Measurements from ENCODE around the gene TXNRD2. TPM values are rescaled to one million over a fixed set of nuclear protein-coding genes. Genes with fewer than 3 reads are reported as not detected.

TXNRD2 gene
- total and polyA plus RNA-seq, 5 donors: 18.7 to 32.9 (median 26.6) TPM

DNA sequence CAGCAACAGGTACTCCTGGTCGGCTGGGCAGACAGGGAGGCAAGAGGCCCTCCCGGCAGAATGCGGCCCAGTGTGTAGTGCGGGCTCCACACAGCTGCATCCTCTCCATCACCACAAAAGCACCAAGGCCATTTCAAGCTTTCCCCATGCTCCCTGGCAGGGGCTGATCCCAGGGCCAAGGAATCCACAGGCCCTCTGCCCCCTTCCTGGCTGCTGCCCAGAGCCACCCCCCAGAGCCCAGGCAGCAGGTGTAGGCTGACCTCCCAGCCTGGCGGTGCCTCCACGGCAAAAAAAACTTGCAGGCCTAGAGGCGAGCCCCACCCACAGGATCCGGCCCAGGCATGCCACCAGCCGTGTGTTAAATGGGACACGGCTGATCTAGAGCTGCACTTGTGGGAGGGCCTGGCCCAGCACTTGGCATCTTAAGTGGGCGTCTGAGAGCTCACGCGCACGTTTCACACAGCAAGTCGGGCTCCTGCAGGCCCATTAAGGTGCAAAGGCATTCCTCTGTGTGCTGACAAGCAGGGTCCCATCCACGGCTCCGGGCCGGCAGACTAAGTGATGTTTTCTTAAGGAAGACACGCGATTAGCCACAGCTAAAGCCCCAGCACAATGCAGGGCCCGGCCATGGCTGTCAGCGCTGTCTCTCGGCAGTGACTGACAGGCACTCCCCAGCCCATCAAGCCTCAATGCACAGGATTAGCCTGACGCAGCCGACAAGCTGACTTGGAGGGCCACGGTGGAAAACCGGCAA, 67.1 kb downstream of the TXNRD2 start:
- no peak overlapping the region for H3K27ac ChIP-seq (ENCODE audit: low read length)
- 52% methylated on average over 27 of the region's 27 CpGs for WGBS
- no peak overlapping the region for H3K4me3 ChIP-seq (ENCODE audit: low read length)
- intact Hi-C loops (cut with DNase I): no loop called here
- H3K27me3 ChIP-seq (ENCODE audit: control insufficient read depth, insufficient read depth): no peaks in the 10 kb centered on the region
- no peaks in the 10 kb centered on the region for H3K4me1 ChIP-seq (ENCODE audit: control insufficient read depth, insufficient read depth, low read length)
- ATAC-seq (peak; percentile 22 to 36), DNase-seq (peak; percentile 43 to 70 (median 66))
- H3K9me3 ChIP-seq (ENCODE audit: control insufficient read depth, low read length): no peaks in the 10 kb centered on the region

DNA sequence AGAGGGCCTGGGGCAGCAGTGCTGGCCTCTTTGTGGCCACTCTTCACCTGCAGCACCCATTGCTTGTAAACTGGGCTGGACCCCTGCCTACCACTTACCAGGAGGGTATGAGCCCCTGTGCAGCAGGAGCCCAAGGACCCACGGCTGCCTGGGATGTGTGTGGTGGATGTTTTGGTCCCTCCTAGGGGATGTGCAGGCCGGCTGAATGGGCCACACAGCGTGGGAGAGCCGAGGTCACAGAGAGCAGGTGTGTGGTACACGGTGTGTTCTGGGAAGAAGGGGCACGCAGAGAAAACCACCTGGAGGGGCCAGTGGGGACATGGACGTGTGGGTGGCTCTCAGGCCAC, 67.7 kb downstream of the TXNRD2 start:
- H3K27me3 ChIP-seq (ENCODE audit: control insufficient read depth, insufficient read depth): no peaks in the 10 kb centered on the region
- H3K27ac ChIP-seq (ENCODE audit: low read length): no peak overlapping the region
- H3K4me3 ChIP-seq (ENCODE audit: low read length): no peak overlapping the region
- DNase-seq (peak in 1 of 3 donors; percentile 47), ATAC-seq (no peak)
- no peaks in the 10 kb centered on the region for H3K4me1 ChIP-seq (ENCODE audit: control insufficient read depth, insufficient read depth, low read length)
- 86% methylated on average over 7 of the region's 7 CpGs for WGBS
- no peaks in the 10 kb centered on the region for H3K9me3 ChIP-seq (ENCODE audit: control insufficient read depth, low read length)
- intact Hi-C loops (cut with DNase I): no loop called here

DNA sequence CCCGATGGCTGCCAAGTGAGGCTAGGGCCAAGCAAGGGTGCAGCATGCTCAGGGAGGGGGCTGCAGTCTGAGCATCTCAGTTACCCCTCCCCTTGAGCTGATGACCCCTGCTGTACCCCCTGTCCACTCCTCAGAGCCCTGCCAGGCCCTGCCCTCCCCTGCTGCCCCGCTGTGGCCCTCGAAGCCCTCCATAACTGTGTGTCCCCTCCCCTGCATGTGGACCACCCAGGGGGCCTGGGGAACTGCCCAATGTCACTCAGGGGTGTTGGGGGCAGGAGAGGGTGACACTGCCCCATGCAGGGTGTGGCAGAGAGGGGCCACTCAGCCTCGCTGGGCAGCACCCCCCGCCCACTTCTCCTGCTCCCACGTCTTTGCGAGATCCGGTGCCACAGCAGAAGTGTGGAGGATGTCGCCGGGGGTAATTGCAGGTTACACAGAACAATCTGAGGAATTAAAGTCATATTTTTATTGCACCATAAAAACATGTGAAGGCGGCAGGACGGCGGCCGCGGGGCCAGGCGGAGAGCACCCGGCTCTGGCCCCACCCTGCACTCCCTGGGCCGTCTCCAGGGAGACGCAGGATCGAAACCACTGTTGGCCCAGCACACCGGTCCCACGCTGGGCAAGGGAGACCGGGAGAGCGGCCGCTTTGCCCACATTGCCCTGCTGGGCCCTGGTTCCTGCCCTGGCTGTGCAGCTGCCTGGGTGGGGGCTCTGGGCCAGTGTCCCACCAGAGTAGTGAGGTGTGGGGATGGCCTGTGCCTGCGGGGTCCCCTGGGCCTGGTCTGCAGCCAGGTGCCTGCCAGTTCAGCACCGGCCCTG, 68.3 kb downstream of the TXNRD2 start:
- Histone ChIP-seq H3K4me1 (ENCODE audit: control insufficient read depth, insufficient read depth, low read length) (no peaks in the 10 kb centered on the region), H3K27ac (ENCODE audit: low read length) (no peak overlapping the region), H3K9me3 (ENCODE audit: control insufficient read depth, low read length) (no peaks in the 10 kb centered on the region), H3K27me3 (ENCODE audit: control insufficient read depth, insufficient read depth) (no peaks in the 10 kb centered on the region), H3K4me3 (ENCODE audit: low read length) (no peak overlapping the region)
- DNase-seq (peak; percentile 7 to 53 (median 46)), ATAC-seq (no peak)
- 90% methylated on average over 27 of the region's 27 CpGs for WGBS
- intact Hi-C loops (cut with DNase I): no loop called here

DNA sequence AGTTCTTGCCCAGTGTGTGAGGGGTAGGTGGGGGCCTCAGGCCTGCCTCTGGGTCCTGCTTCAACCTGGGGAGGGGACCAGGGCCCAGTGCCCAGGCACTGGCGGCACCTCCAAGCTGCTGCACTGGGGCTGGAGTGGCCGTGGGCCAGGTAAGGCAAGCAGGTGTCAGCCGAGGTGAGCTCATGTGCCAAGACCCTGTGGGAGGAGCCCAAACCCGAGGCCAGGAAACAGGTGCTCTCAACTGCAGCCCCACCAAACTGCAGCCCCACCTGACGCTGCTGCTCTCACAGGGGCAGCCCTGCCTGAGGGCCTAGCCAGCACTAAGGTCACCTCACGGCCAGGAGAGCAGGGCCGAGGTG, 68.9 kb downstream of the TXNRD2 start:
- Histone ChIP-seq H3K4me1 (ENCODE audit: control insufficient read depth, insufficient read depth, low read length) (no peaks in the 10 kb centered on the region), H3K27ac (ENCODE audit: low read length) (no peak overlapping the region), H3K4me3 (ENCODE audit: low read length) (no peak overlapping the region), H3K9me3 (ENCODE audit: control insufficient read depth, low read length) (no peaks in the 10 kb centered on the region), H3K27me3 (ENCODE audit: control insufficient read depth, insufficient read depth) (no peaks in the 10 kb centered on the region)
- ATAC-seq (no peak), DNase-seq (peak; percentile 15 to 42 (median 24))
- 70% methylated on average over 7 of the region's 7 CpGs for WGBS
- intact Hi-C loops (cut with DNase I): no loop called here

DNA sequence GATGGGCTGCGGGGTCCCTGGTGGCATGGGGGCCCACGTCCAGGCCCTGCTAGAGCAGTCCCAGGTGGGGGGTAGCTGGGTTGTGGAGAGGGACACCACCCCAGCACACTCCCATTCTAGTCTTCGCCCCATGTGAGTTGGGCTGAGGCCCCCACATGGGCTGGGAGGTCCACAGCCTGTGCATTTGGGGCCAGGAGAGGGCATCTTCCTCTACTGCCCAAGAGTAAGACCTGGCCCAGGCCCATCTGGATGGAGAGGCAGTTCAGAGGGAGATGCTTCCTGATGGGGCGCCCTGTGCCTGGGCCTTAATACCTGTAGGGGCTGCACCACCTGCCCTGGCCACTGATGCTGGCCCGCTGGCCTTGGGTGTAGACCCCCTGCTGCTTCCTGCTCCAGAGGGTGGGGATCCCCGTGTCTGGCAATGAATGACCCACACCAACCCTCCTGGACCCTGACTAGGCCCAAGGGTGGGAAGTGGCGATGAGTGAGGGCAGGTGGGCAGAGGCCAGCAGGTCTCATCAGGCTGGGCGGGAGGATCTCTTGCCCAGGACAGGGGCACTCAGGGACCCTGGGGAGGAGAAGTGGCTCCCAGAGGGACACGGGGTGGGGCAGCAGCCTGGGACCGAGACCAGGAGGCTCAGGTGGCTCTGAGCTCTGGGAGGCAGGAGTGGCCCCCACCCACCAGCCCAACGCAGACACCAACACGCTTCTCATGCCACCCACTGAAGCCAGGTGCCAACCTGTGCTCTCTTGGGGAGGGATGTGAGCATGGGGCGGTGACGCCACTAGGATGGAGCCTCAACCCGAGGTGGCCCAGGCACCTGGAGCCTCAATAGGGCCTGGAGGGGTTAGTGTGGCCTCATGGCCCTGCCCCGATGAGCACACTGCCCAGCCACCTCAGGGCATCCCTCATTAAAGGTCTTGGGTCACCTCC, 69.5 kb downstream of the TXNRD2 start:
- no peak for ATAC-seq
- peak; percentile 11 to 53 (median 50) for DNase-seq
- H3K27me3 ChIP-seq (ENCODE audit: control insufficient read depth, insufficient read depth): no peaks in the 10 kb centered on the region
- intact Hi-C loops (cut with DNase I): no loop called here
- no peak overlapping the region for H3K27ac ChIP-seq (ENCODE audit: low read length)
- no peak overlapping the region for H3K4me3 ChIP-seq (ENCODE audit: low read length)
- 92% methylated on average over 16 of the region's 16 CpGs for WGBS
- no peaks in the 10 kb centered on the region for H3K4me1 ChIP-seq (ENCODE audit: control insufficient read depth, insufficient read depth, low read length)
- H3K9me3 ChIP-seq (ENCODE audit: control insufficient read depth, low read length): no peaks in the 10 kb centered on the region

DNA sequence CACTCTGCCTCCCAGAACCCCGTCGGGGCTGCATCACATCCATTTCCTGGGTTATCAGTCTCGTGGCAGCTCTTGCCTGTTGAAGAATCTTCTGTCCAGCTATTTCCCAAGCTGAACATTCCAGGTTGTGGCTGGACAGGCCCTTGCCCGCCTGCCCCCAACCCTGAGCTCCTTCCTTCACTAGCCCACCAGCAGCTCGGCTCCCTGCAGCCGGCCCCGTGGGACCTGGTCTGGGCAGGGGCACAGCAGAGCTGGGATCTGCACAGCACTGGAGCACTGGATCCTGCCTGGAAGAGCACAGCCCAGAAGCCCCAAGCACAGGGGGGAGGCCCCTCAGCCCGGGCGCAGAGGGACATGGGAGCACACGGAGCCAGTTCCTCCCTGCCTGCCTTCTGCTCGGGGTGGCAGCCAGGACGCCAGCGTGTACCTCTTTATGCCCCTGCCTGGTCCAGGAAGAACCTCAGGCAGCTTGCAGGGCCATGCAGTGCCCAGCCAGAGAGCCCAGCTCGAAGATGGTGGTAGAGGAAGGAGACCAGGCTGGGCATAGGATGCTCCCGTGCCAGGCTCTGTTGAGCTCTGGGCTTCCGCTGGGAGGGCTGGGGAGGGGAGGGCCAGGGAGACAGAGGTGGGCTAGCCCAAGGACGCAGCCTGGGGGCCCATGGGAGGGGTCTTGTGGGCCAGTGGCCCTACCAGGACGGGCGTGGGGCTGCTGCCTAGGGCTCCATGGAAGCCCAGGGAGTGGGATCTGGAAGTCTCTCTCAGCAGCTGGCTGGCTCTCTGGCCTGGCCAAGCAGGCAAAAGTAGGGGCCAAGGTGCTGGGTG, 70.4 kb downstream of the TXNRD2 start:
- Histone ChIP-seq H3K4me3 (ENCODE audit: low read length) (no peak overlapping the region), H3K27me3 (ENCODE audit: control insufficient read depth, insufficient read depth) (no peaks in the 10 kb centered on the region), H3K9me3 (ENCODE audit: control insufficient read depth, low read length) (no peaks in the 10 kb centered on the region), H3K4me1 (ENCODE audit: control insufficient read depth, insufficient read depth, low read length) (no peaks in the 10 kb centered on the region), H3K27ac (ENCODE audit: low read length) (no peak overlapping the region)
- DNase-seq (peak; percentile 8 to 52 (median 22)), ATAC-seq (no peak)
- intact Hi-C loops (cut with DNase I): no loop called here
- WGBS: 67% methylated on average over 19 of the region's 19 CpGs

DNA sequence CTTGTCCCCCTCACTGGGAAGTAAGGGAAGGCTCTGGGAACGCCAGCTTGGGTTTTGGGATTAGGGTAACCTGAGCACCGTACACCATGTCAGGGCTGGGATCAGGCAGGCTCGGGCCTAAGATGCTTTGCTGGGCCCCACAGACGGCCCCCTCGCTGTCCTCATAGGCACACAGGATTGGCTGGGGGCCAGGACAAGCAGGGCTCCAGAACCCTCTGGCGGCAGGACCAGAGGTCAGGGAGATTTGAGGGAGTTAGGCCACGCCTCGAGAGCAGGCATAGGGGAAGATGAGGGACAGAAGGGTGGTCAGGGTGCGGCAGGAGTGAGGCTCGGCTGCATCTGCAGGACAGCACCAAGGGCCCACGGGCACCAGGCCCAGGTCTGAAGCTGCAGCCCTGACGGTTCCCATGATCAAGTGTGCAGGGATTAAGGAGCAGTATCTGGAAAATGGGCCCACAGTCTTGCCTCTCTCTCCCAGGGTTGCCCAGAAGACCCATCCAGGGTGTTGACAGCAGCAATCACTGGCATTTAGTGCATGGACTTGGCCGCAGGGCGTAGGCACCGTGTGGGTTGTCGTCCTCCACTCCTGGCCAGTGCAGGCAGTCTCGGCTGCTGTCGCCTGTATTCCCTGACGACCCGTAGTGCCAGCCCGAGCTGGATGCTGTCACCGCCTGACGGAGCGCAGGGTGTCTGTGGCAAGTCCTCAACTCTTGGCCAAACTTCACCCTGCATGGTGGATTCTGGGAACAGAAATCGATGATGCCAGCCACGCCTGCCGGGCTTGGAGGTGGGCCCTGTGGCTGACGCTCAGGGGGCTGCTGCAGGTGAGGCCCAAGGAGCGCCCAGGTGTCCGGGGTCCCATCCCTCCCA, 71.2 kb downstream of the TXNRD2 start:
- ATAC-seq (peak; percentile 28 to 32), DNase-seq (peak in 2 of 3 donors; percentile 60 to 80)
- 72% methylated on average over 30 of the region's 30 CpGs for WGBS
- Histone ChIP-seq H3K4me3 (ENCODE audit: low read length) (no peak overlapping the region), H3K27me3 (ENCODE audit: control insufficient read depth, insufficient read depth) (no peaks in the 10 kb centered on the region), H3K4me1 (ENCODE audit: control insufficient read depth, insufficient read depth, low read length) (no peaks in the 10 kb centered on the region), H3K9me3 (ENCODE audit: control insufficient read depth, low read length) (no peaks in the 10 kb centered on the region), H3K27ac (ENCODE audit: low read length) (no peak overlapping the region)
- intact Hi-C loops (cut with DNase I): no loop called here

DNA sequence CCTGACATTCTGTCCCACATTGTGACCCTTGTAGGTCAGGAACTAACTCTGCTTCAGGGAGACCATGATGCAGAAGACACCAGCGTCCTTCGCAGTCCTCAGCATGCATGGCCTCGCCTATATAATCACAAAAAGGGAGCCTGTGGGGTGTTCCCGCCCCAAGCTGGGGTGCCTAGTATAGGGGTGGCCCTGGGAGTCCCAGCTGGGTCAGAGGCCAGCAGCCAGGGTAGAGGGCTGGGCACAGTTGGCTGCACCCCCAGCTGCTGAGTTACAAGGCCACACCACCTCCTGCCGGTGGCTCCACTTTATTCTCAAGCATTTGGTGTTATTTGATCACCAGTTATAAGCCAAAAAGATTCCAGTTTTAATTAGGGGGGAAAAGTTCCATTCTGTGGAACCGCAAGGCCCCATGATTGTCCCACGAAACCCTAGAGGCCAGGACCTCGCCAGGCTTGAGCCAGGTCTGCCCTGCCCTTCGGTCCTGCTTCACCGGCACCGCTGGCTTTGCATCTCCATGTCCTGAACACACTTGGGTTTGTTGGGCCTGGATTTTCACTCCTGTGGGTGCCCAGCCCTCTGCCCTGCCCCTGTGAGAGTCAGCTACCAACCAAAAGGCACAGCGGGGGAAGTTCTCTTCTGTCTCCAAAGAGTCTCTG, 72.0 kb downstream of the TXNRD2 start:
- no peak overlapping the region for H3K4me3 ChIP-seq (ENCODE audit: low read length)
- no peaks in the 10 kb centered on the region for H3K4me1 ChIP-seq (ENCODE audit: control insufficient read depth, insufficient read depth, low read length)
- H3K27ac ChIP-seq (ENCODE audit: low read length): no peak overlapping the region
- DNase-seq (peak in 2 of 3 donors; percentile 36 to 39), ATAC-seq (no peak)
- intact Hi-C loops (cut with DNase I): no loop called here
- H3K27me3 ChIP-seq (ENCODE audit: control insufficient read depth, insufficient read depth): no peaks in the 10 kb centered on the region
- WGBS: 94% methylated on average over 12 of the region's 12 CpGs
- H3K9me3 ChIP-seq (ENCODE audit: control insufficient read depth, low read length): no peaks in the 10 kb centered on the region

DNA sequence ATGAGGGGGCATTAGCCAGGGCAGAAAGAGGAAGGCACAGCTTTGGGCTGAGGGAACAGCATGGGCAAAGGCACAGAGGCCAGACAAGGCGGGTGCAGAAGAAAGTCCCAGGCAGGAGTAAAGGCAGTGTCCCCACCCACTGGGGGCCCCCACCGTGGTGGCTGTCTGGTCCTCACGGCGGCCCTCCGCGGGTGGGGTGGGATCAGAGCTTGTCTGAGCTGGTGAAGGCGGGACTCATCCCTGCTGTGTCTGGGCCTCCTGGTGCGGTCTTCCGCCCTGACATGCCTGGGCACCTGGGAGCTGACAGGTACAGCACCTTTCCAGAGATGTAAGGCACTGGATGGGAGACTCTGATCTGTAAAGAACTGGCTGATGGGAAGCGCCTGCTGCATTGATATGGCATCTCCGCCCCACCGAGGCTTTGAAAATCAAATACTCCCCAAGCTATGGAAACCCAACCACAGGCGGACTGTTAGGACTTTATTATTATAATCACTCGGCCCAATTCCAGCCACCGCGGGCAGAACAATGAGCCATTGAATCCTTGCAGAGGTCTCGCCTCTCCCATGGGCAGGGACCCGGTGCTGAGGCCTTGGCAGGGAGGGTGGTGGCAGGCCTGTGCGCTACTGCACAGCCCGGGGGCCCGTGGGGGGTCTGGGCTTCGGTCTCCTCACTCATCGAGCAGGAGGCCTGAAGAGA, 72.7 kb downstream of the TXNRD2 start:
- DNase-seq (peak; percentile 7 to 67 (median 43)), ATAC-seq (peak in 1 of 2 donors; percentile 8)
- H3K4me1 ChIP-seq (ENCODE audit: control insufficient read depth, insufficient read depth, low read length): no peaks in the 10 kb centered on the region
- no peak overlapping the region for H3K4me3 ChIP-seq (ENCODE audit: low read length)
- H3K27ac ChIP-seq (ENCODE audit: low read length): no peak overlapping the region
- intact Hi-C loops (cut with DNase I): no loop called here
- 79% methylated on average over 23 of the region's 23 CpGs for WGBS
- H3K27me3 ChIP-seq (ENCODE audit: control insufficient read depth, insufficient read depth): no peaks in the 10 kb centered on the region
- H3K9me3 ChIP-seq (ENCODE audit: control insufficient read depth, low read length): no peaks in the 10 kb centered on the region

All from right cardiac atrium (tissue), 5 donors.